Measurements from ENCODE around the gene DLG2.

DNA sequence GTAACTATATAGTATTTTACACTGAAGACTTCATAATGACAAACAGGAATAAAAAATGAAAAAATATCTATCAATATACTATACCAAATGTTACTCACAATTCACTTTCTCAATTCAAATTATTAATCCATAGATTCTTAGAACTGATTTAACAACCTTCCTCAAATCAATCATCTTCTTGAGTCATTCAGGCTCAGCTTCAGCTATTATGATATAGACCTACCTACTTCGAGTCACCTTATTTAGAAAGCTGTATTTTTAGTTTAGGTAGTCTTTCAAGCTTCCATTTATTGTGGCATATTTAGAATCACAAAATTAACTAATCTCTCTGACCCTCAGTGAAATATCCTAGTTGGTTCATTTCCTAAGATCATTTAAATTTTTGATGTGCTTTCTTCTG lies 29.6 kb upstream of the DLG2 start:
- TF ChIP-seq, protein P1, sequence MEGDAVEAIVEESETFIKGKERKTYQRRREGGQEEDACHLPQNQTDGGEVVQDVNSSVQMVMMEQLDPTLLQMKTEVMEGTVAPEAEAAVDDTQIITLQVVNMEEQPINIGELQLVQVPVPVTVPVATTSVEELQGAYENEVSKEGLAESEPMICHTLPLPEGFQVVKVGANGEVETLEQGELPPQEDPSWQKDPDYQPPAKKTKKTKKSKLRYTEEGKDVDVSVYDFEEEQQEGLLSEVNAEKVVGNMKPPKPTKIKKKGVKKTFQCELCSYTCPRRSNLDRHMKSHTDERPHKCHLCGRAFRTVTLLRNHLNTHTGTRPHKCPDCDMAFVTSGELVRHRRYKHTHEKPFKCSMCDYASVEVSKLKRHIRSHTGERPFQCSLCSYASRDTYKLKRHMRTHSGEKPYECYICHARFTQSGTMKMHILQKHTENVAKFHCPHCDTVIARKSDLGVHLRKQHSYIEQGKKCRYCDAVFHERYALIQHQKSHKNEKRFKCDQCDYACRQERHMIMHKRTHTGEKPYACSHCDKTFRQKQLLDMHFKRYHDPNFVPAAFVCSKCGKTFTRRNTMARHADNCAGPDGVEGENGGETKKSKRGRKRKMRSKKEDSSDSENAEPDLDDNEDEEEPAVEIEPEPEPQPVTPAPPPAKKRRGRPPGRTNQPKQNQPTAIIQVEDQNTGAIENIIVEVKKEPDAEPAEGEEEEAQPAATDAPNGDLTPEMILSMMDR (IDR thresholded peaks at IDR 0.05), result no peak
- no peak for TF ChIP-seq POLR2A (IDR thresholded peaks at IDR 0.05)
- no peak for TF ChIP-seq EP300 (IDR thresholded peaks at IDR 0.05)

Measured in ovary (tissue), 3 donors.